Measurements from ENCODE around the gene PKM. TPM values are rescaled to one million over a fixed set of nuclear protein-coding genes. Genes with fewer than 3 reads are reported as not detected.

The PKM gene
- total and polyA plus RNA-seq, 2 experiments from 2014 or later = 2,427 to 2,534 TPM

- H3K36me3 ChIP-seq (ENCODE audit: low read depth) = no peaks in the 10 kb centered on the region
- no peak overlapping the region for H3K9ac ChIP-seq
- in situ Hi-C loops (cut with MboI) = loop anchor here (25.0 kb wide), 1 partner anchor 705 kb away; no protein-coding TSS in a partner anchor
- H3K4me1 ChIP-seq (ENCODE audit: insufficient read depth) = no peaks in the 10 kb centered on the region
- H2AFZ ChIP-seq = no peak overlapping the region
- H3K9me3 ChIP-seq (ENCODE audit: low read depth) = no peaks in the 10 kb centered on the region
- H3K4me2 ChIP-seq (ENCODE audit: unreplicated experiment) = no peak overlapping the region
- no peaks in the 10 kb centered on the region for H3K79me2 ChIP-seq (ENCODE audit: insufficient read depth)
- H4K20me1 ChIP-seq (ENCODE audit: insufficient read depth) = no peaks in the 10 kb centered on the region
- DNase-seq = no peak
- no peaks in the 10 kb centered on the region for H3F3A ChIP-seq (ENCODE audit: insufficient read depth)
- H3K27me3 ChIP-seq (replicated peaks; ENCODE audit: insufficient read depth) = peaks cover 4% of the 10 kb centered on the region; the same call in 1 of the 2 replicates
- TF ChIP-seq EZH2phosphoT487 (IDR thresholded peaks at IDR 0.05; ENCODE audit: insufficient read depth, low read depth) (no peak), EZH2 (IDR thresholded peaks at IDR 0.05; ENCODE audit: insufficient read depth, poor library complexity, severe bottlenecking) (no peak)
- no peak overlapping the region for H3K4me3 ChIP-seq
- H3K27ac ChIP-seq = no peak overlapping the region
- 57 to 60% methylated on average over 5 of the region's 5 CpGs for WGBS, 2 experiments (ENCODE audit: low coverage in 1 of 2, low lambda C conversion rate in 2 of 2, missing lambda C conversion rate in 2 of 2)
- no peaks in the 10 kb centered on the region for H3K9me2 ChIP-seq (ENCODE audit: insufficient read depth)
Measured at GRCh38 chr15:72166716-72167417, 64.1 kb downstream of the PKM start.

- H3K9me2 ChIP-seq (ENCODE audit: insufficient read depth) = no peaks in the 10 kb centered on the region
- WGBS, 2 experiments (ENCODE audit: low coverage in 1 of 2, low lambda C conversion rate in 2 of 2, missing lambda C conversion rate in 2 of 2) = 57% methylated on average over 4 of the region's 4 CpGs
- DNase-seq = no peak
- H3K36me3 ChIP-seq (ENCODE audit: low read depth) = no peaks in the 10 kb centered on the region
- no peak overlapping the region for H3K4me3 ChIP-seq
- TF ChIP-seq EZH2phosphoT487 (IDR thresholded peaks at IDR 0.05; ENCODE audit: insufficient read depth, low read depth) (no peak), EZH2 (IDR thresholded peaks at IDR 0.05; ENCODE audit: insufficient read depth, poor library complexity, severe bottlenecking) (no peak)
- in situ Hi-C loops (cut with MboI) = loop anchor here (25.0 kb wide), 1 partner anchor 701 kb away; no protein-coding TSS in a partner anchor
- no peaks in the 10 kb centered on the region for H3K4me1 ChIP-seq (ENCODE audit: insufficient read depth)
- no peak overlapping the region for H3K9ac ChIP-seq
- no peaks in the 10 kb centered on the region for H4K20me1 ChIP-seq (ENCODE audit: insufficient read depth)
- H3K79me2 ChIP-seq (ENCODE audit: insufficient read depth) = no peaks in the 10 kb centered on the region
- H2AFZ ChIP-seq = no peak overlapping the region
- H3F3A ChIP-seq (ENCODE audit: insufficient read depth) = no peaks in the 10 kb centered on the region
- no peaks in the 10 kb centered on the region; the same call in 1 of the 2 replicates for H3K27me3 ChIP-seq (replicated peaks; ENCODE audit: insufficient read depth)
- no peaks in the 10 kb centered on the region for H3K9me3 ChIP-seq (ENCODE audit: low read depth)
- H3K4me2 ChIP-seq (ENCODE audit: unreplicated experiment) = no peak overlapping the region
- H3K27ac ChIP-seq = no peak overlapping the region
Measured at GRCh38 chr15:72163719-72164118, 67.3 kb downstream of the PKM start.

GRCh38 chr15:72162569-72162968, 68.4 kb downstream of the PKM start:
- WGBS, 2 experiments (ENCODE audit: low coverage in 1 of 2, low lambda C conversion rate in 2 of 2, missing lambda C conversion rate in 2 of 2) = 63 to 75% methylated on average over 5 of the region's 5 CpGs
- in situ Hi-C loops (cut with MboI) = loop anchor here (25.0 kb wide), 1 partner anchor 700 kb away; no protein-coding TSS in a partner anchor
- Histone ChIP-seq H3K36me3 (ENCODE audit: low read depth) (no peaks in the 10 kb centered on the region), H4K20me1 (ENCODE audit: insufficient read depth) (no peaks in the 10 kb centered on the region), H3K9me2 (ENCODE audit: insufficient read depth) (no peaks in the 10 kb centered on the region), H3K79me2 (ENCODE audit: insufficient read depth) (no peaks in the 10 kb centered on the region), H3K4me3 (no peak overlapping the region), H3F3A (ENCODE audit: insufficient read depth) (no peaks in the 10 kb centered on the region), H2AFZ (no peak overlapping the region), H3K27me3 (replicated peaks; ENCODE audit: insufficient read depth) (no peaks in the 10 kb centered on the region; the same call in 1 of the 2 replicates), H3K9me3 (ENCODE audit: low read depth) (no peaks in the 10 kb centered on the region), H3K4me2 (ENCODE audit: unreplicated experiment) (no peak overlapping the region), H3K4me1 (ENCODE audit: insufficient read depth) (no peaks in the 10 kb centered on the region), H3K27ac (no peak overlapping the region), H3K9ac (no peak overlapping the region)
- DNase-seq = no peak
- no peak for TF ChIP-seq EZH2 (IDR thresholded peaks at IDR 0.05; ENCODE audit: insufficient read depth, poor library complexity, severe bottlenecking)

GRCh38 chr15:72161361-72162132, 69.4 kb downstream of the PKM start:
- Histone ChIP-seq H3K9me2 (ENCODE audit: insufficient read depth) (no peaks in the 10 kb centered on the region), H3K27me3 (replicated peaks; ENCODE audit: insufficient read depth) (no peaks in the 10 kb centered on the region; the same call in 1 of the 2 replicates)

More at GRCh38 chr15:72161361-72162132, 69.4 kb downstream of the PKM start:
- no peaks in the 10 kb centered on the region for H3K9me3 ChIP-seq (ENCODE audit: low read depth)
- no peaks in the 10 kb centered on the region for H3F3A ChIP-seq (ENCODE audit: insufficient read depth)
- no peaks in the 10 kb centered on the region for H3K4me1 ChIP-seq (ENCODE audit: insufficient read depth)
- no peak for TF ChIP-seq EZH2 (IDR thresholded peaks at IDR 0.05; ENCODE audit: insufficient read depth, poor library complexity, severe bottlenecking)
- no peak for TF ChIP-seq EZH2phosphoT487 (IDR thresholded peaks at IDR 0.05; ENCODE audit: insufficient read depth, low read depth)
- H3K27ac ChIP-seq = no peak overlapping the region
- no peaks in the 10 kb centered on the region for H3K79me2 ChIP-seq (ENCODE audit: insufficient read depth)
- H3K4me3 ChIP-seq = no peak overlapping the region
- no peak for DNase-seq
- H3K36me3 ChIP-seq (ENCODE audit: low read depth) = no peaks in the 10 kb centered on the region
- H4K20me1 ChIP-seq (ENCODE audit: insufficient read depth) = no peaks in the 10 kb centered on the region
- 56 to 64% methylated on average over 7 of the region's 7 CpGs for WGBS, 2 experiments (ENCODE audit: low coverage in 1 of 2, low lambda C conversion rate in 2 of 2, missing lambda C conversion rate in 2 of 2)
- in situ Hi-C loops (cut with MboI) = loop anchor here (25.0 kb wide), 1 partner anchor 699 kb away; no protein-coding TSS in a partner anchor
- no peak overlapping the region for H3K9ac ChIP-seq
- no peak overlapping the region for H2AFZ ChIP-seq
- H3K4me2 ChIP-seq (ENCODE audit: unreplicated experiment) = no peak overlapping the region

Data from GM23248 (cell line).